Mucosa of gallbladder (tissue), 1 donor: ENCODE data around the gene ZNF622. TPM values are rescaled to one million over a fixed set of nuclear protein-coding genes. Genes with fewer than 3 reads are reported as not detected.

ENCODE experiments used
- DNase-seq: peaks from one replicate; pipeline ENCODE4 v3.0.0-alpha.2; 2020; ENCODE audit warnings: low spot score
- total RNA-seq: library from RNA; stranded (reverse); gene quantifications from one replicate; pipeline ENCODE4 v1.2.1, GENCODE V29; 2021
- donor health status: DM: no; HTN: no; CAD: no.

The ZNF622 gene, protein sequence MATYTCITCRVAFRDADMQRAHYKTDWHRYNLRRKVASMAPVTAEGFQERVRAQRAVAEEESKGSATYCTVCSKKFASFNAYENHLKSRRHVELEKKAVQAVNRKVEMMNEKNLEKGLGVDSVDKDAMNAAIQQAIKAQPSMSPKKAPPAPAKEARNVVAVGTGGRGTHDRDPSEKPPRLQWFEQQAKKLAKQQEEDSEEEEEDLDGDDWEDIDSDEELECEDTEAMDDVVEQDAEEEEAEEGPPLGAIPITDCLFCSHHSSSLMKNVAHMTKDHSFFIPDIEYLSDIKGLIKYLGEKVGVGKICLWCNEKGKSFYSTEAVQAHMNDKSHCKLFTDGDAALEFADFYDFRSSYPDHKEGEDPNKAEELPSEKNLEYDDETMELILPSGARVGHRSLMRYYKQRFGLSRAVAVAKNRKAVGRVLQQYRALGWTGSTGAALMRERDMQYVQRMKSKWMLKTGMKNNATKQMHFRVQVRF
- 30.9 TPM for total RNA-seq

DNA sequence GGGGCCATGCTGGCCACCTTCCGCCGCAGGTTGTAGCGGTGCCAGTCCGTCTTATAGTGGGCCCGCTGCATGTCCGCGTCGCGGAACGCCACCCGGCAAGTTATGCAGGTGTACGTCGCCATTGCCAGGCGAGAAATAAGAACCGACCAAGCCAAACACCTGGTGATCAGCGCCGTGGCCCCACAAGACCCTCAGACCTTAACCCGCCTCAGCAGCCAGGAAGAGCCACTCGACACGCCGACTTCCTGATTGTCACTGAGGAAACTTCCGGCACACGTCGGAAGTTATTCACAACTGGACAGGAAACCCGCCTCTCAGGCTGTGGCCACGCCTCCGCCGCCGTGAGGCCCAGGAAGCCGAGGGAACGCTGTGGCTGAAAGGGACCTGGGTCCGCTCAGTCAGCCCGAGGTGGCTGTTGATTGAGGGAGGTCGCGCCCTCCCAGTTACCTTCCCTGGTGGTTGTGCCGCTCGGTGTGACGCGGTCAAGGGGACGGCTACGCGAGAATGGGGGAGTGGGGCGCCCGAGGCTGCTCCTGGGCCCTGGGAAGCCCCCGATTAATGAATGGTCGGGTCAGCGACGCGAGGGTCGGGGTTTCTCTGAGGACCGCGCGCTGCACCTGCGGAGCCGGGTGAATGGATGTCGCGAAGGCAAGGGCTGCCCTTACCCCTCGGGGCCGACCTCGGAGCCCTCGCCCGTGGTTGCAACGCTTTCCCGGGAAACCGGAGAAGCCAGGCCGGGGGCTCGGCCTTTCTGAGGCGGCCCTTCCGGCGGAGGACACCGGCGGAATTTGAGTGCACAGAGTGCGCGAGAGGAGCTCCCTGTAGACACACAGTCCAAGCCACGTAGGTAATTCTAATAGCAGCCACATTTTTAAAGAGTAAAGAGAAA, at the start of gene ZNF622:
TSS of gene ZNF622 (minus strand) at position 257 of the 889 bp plus-strand sequence. CDS start at position 122, 135 bp downstream.
- peak; percentile 92 for DNase-seq

DNA sequence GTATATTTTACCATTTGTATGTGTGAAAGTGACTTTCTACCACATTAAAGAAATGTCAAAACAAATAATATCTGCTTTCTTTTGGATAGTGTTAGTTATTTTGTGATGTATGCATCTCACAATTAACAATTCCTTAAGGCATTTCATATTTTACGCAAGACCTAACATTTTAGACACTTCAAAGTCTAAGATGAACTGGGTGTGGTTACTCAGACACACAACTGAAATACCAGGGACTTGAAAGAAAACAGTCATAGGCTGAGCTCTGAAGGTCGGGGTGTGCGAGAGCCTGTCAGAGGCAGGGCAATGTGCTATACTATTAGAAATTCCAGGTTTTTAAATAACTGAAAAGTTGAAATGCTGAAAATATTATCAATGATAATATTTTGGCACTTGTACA, 44.5 kb upstream of the ZNF622 start:
- no peak for DNase-seq

DNA sequence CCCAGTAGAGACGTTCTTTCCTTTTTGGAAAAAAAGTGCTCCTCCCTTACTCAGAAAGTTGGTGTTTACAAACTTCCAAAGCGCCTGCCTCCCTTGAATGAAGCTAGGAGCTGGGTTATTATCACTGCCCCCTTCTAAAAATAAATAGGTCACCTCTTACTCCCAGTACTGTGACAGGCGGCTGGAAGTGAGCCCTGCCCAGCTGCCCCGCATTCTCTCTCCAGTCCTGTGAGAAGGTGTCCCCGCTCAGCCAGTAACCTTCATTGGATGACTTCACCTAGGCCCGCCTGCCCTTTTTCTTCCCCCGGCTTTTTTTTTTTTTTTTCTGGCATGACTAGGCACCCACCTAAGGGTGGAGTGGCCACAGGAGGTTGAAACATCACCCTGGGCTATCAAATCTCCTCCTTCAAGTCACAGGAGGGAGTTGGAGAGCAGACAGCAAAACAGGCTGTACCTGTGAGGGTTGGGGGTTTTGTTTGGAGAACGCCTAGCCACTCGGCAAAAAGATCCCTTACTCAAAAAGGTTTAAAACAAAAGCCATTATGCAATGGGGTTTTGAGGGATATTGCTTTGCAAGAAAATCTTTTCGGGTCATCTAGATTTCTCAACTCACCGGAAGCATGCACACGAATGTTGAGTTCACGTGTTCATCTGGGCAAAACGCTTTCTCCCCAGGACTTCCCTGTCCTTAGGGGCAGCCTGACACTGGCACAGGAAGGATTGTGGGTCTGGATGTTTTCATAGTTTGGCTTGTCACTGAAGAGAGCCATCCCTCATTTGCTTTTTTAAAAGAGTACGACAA, 43.3 kb upstream of the ZNF622 start:
- DNase-seq: peak; percentile 79

DNA sequence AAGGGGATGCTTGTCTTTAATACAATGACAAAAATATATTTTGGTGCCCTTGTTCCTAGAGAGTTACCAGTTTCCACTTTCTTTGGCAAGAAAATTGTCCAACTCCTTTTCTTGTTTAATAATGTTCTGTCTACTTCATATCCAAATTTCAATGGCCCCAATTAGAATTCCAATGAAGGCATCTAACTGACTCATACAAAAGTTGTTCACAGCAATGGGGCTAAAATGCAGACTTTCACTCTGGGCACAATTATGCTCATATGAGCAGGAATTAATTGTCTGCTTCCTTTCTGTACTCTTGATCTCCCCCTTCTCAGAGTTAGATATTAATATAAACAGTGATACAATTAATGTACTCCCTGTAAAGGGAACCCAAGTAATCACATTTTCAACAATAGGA, 42.1 kb upstream of the ZNF622 start:
- no peak for DNase-seq

DNA sequence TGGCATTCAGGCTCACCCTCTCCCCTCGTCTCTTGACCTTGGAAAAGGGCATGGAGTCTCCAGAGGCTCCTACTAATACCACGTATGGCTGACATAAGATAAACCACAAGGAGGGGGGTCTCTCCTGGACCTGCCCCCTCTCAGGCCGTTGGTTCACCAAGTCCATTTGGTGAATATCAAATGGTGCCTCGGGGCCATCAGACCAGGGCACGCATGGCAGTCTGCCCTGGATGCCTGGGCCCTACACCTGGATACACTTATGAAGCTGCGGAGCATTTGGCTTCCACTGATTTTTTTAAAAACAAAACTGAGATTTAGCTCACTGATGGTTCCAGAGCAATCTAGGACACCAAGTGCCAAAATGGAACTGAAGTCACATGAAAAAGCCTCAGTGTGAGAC, 40.3 kb upstream of the ZNF622 start:
- DNase-seq: no peak

DNA sequence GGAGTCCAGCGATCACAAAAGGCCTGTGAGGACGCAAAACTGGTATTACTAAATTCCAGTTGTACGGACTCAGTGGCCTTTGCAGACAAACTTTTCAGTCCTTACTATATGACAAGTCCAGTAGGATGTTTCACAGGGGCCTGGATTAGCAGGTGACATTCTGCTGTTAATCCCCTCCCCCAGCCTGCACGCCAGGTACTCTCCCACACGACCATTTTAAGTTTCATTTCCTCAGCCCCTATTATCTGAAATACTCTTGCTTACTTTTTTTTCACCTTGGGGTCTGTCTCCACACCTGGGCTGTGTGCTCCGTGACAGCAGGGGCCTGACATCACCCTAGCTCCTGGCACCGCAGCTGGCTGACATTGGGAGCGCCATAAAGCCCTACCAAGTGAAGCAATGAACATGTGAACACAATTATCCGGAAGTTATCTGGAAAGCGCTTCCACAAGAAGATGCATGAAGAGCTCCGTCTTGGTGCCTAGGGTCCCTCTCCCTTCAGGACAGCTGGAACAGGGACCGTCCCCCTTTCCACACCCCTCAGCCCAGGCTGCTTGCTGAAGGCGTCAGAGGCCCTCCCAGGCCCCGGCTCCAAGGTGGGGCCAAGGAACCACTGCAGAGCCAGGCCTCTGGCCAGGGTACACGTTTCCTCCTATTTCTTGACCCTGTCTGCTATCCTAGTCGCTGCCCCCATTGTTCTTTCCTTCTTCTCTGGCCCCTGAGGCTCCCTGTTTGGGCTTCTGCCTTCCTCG, 39.7 kb upstream of the ZNF622 start:
- DNase-seq: no peak

DNA sequence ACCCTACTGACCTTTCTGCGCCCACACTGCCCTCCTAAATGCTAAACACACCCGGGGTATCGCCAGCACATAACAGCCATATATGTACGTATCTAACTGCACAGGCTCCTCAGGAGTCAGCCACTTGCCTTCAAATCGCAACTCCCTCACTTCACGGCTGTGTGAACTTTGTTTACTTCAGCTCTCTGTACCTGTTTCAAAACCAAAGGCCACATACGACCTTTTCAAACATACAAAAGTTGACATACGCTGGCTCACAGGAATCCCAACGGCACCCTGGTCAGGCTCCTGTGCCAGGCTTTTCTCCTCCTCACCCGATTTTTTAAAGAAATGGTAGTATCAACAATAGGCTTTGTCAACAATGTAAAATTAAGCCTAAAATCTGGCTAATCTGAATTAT, 39.0 kb upstream of the ZNF622 start:
- DNase-seq: no peak

DNA sequence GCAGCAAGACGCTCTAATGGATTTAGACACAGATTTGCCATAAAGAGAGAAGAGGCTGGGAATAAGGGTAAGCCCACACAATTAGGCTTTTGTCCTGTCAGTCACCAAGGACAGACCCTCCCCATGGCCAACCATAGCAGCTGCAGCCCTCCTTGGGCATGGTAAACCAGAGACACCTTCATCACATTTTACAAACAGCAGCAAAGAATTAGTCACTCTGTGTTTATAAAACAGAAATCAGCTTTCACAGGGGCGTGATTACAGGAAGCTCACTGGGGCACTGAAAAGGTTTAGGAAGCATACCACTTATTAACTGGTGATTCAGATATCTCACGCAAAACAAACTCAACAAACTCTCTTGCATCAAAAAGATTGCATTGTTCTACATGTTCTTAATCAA, 37.3 kb upstream of the ZNF622 start:
- no peak for DNase-seq

DNA sequence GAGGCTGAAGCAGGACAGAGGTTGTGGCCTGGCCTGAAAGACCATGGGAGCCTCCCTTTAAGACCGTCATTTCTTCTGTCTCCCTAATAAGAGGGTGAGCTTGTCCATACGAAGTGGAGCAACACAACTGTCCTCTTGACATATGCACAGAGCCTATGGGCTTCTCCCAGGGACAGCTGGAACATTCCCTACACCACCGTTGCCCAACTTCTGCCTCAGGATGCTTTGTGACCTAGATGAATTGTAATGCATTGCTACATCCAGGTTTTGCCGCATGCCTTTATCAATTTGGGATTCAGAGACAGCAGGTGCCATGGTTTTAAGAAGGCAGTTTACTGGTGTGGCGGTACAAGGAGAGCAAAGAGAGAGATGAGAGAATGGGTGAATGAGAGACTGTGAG, 34.4 kb upstream of the ZNF622 start:
- DNase-seq: no peak

DNA sequence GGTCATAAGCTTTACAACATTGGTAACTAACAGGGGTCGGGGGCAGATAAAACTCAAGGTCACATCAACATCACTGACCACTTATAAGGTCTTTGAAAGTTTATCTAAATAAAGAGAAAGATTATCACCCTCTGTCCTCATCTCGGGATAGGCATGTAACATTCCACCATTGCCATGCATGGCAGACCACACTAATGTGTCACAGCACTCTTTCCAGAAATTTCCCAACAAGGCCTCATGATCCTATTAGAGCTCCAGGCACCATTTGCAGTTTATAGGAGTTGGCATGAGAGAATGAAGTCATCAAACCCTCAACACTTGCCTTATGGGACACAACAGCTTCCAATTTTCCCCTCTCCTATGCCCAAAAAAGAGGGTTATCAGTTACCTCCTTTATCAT, 31.9 kb upstream of the ZNF622 start:
- no peak for DNase-seq

DNA sequence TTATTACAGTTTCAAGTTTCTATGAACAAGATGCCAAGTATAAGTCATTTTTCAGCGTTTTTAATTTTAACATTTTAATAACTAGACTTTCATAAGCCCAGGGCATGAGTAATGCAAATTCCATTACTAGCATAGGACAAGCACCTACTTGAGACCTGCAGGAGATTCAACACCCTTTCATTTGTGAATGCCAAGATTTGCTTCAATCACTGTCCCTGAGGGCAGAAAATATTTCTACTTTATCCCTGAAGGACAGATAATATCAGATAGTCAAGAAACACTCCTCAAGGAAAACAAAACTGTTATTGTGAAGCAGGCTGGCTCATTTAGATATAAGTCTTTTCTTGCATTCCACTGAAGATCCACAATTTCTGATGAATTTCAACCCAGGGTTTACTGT, 27.7 kb upstream of the ZNF622 start:
- DNase-seq: no peak

DNA sequence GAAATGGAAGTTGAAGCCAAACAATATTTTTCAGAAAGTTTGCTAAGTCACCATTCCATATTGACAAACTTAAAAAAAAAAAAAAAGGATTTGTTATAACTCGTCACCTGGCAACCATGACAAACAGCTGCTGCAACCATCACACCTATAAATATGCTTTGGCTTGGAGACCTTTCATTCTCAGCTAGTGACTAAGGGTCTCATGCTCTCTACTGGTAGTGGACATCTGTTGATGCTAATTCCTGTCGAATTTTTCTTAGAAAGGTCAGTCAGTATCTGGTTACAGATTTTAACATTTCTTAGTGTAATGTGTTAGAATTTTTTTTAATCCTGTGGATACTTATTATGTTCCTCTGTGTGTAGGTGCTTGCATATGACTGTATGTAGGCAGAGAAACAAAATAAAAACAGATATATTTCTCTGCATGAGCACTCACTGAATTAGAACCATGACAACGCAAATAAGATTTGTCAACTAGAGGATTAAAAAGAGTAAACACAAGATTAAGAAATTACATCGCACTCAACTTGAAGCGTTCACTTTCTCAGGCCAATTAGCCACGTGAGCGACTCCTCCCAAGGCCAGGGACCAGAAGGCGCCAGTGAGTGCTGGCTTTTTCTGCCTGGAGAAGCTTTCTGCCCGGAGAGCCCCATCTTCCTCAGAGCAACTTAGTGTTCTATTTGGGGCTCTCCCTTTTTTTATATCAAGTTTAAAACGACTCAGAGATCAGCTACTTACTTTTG, 27.0 kb upstream of the ZNF622 start:
- DNase-seq: peak; percentile 60

DNA sequence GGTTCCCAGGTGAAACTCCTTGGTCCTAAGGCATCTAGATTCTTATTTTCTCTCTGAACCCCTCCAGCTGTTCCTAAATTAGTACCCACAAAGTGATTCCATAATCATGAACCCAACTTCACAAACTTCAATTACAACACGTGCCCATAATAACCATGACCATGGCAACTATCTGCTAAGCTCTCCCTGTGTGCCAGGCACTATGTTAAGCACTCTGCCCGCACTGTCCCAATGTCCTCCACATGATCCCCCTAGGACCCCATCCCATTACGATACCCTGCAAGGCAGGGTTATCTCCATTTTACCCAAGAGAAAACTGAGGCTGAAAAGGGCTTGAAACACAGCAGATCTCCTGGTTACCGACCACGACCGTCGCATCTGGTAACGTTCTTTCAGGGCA, 25.3 kb upstream of the ZNF622 start:
- DNase-seq: no peak

DNA sequence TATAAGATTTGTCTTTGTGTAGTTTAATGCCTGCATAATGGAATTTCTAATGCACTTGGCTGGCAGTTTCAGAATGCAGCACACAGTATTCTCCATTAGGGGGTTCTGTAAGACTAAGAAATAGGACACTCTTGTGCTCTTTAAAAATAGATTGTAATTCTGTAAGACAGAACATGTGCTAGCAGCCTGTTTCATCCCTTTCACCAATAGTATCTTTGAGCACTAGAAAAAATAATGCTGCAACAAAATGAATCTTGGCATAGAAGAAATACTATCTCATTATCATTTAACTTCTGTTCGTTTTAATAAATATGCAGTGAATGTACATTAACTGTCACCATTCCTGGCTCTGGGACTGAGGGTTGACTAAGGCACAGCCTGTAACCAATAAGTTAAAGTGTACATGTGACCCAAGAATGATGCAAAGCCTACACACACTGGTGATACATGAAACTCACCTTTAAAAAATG, 23.8 kb upstream of the ZNF622 start:
- DNase-seq: no peak

DNA sequence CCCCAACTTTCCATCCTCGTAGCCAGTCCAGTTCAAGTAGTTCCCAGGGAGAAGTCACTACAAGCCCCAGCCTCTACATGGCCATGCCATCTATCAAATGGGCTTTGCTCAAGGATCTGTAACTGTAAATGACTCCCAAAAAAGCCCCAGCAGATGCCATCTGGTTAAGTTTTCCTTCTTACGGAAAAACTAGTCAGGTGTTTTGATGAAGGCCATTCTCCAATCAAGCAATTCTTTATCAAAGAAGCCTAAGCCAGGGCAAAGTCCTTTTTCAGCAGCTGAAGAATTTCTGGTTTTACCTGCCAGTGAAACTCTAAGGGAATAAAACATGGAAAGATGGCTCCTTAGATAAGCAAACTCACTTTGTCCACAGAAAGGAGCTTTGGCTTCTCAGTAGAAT, 21.9 kb upstream of the ZNF622 start:
- no peak for DNase-seq

DNA sequence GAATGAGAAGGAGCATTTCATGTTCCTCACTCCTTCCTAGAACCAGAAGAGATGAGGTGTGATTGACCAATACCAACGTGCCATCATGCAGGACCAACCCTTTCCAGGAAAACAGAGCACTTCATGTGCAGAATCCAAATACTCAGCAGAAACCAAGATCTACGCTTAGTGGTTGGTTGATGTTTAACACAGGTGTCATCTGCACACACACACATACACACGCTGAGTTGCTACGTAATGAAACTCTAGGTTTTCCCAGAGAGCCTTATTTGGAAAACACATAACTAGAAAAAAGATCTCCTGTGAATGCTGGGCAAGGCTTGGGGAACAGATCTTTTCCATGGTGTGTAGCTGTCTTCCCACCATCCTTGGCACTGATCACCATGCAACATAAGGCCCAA, 21.1 kb upstream of the ZNF622 start:
- DNase-seq: no peak

DNA sequence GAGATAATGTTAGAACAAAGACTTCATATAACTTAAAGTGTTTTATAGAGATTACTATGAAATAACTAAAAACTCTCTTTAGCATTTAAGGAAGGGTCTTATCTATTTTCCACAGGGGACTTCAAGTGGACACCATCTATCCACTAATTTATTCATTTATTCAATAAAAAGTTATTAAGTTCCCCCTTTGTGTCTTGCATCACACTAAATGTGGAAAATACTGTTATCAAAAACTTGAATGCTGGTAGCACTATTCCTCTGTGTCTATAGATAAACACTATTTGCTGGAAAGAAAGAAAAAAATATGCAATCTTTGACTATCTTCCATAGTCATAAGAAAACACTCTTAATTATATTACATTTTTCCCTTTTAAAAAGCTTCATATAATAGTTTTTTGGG, 20.1 kb upstream of the ZNF622 start:
- no peak for DNase-seq

DNA sequence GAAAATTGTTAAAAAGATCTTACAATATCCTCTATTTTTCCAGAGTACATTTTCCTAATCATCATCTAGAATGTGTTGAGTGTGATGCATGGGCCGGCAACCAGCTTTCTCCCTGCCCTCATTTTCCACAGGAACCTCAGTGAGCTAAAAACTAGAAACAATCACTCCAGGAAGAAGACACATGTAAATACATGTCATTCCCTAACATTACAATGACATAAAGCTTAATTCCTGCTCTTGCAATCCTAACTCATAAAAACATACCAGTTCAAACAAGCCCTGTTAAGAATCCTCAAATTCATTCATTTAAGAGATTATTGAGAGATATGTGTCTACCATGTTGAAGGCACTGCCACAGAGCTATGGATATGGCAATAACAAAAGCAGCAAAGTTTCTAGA, 18.5 kb upstream of the ZNF622 start:
- no peak for DNase-seq

DNA sequence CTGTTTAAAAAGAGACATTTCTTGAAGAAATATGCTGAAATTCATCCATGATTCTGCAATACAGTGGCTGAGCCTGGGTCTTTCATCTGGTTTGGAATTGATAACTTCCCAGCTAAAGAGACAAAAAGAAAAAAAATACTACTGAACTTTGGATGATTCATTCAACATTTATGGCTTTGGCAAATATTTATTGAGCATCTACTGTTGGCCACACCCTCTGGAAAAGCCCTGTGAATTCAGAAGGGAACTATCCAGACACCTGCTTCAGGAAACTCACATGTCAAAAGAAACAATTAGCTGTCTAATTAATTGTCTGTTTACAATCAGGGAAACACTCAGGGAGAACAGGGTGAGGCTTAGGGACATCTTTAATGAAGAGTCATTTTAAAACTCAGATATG, 17.8 kb upstream of the ZNF622 start:
- no peak for DNase-seq

DNA sequence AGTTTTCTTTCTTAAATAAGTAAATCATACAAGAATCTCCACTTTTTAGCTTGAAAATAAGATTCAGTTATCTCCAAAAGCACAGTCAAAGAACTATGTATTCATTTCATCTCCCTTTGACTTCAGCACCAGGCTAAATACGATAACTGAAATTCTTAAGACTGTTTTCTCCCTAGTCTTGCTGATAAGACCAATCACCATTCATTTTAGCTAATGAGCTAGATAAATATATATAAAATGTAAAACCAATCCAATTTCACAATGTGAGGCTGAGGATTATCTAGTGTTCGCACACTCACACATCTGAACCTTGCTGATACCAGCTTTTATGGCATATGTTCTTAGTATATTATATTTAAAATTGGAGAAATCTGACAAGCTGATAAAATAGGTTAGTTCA, 17.3 kb upstream of the ZNF622 start:
- no peak for DNase-seq
